Measurements from ENCODE around the gene HCST.
A peak's percentile ranks its signal among the peaks of the same experiment; 100 is the strongest.

DNA sequence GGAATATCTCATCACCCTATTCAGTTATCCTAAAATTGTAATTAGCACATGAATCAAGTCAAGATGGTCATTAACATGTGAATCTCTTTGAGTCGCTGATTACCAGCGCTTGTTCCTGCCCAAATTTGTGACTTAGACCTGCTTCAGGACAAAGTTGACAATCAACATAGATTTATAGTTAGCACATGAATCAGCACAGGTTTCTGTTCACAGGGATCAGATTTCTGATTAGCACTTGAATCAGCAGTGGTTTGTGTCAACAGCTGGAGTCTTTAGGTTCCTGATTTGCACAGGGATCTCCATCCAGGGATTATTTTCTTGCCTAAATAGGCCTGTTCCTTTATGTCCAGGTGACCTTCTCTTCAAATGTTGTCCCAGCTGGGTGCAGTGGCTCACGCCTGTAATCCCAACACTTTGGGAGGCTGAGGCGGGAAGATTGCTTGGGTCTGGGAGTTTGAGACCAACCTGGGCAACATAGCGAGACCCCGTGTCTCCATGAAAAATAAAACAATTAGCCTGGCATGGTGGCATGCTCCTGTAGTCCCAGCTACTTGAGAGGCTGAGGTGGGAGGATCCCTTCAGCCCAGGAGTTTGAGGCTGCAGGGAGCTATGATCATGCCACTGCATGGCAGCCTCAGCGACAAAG is 30.1 kb downstream of the HCST start:
- TF ChIP-seq CTCF (tag by site-specific recombination; IDR thresholded peaks at IDR 0.05) (no peak), SP2 (tag by site-specific recombination; IDR thresholded peaks at IDR 0.05) (no peak), ZNF132 (tag by site-specific recombination; IDR thresholded peaks at IDR 0.05; ENCODE audit: borderline replicate concordance) (no peak), PATZ1 (tag by site-specific recombination; IDR thresholded peaks at IDR 0.05) (no peak), ZNF121 (tag by site-specific recombination; IDR thresholded peaks at IDR 0.05) (0 out of 2 replicates have a peak, but pooled peaks have one; percentile 28), ZNF311 (tag by site-specific recombination; IDR thresholded peaks at IDR 0.05; ENCODE audit: borderline replicate concordance) (no peak), ZNF639 (tag by site-specific recombination; IDR thresholded peaks at IDR 0.05) (no peak), ZBTB7A (tag by site-specific recombination; IDR thresholded peaks at IDR 0.05; ENCODE audit: low read depth) (no peak)
- TF ChIP-seq, protein P1, sequence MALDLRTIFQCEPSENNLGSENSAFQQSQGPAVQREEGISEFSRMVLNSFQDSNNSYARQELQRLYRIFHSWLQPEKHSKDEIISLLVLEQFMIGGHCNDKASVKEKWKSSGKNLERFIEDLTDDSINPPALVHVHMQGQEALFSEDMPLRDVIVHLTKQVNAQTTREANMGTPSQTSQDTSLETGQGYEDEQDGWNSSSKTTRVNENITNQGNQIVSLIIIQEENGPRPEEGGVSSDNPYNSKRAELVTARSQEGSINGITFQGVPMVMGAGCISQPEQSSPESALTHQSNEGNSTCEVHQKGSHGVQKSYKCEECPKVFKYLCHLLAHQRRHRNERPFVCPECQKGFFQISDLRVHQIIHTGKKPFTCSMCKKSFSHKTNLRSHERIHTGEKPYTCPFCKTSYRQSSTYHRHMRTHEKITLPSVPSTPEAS (tag by site-specific recombination; IDR thresholded peaks at IDR 0.05): no peak

Measured in HEK293 (cell line).